Esophagus (tissue), 2 donors: ENCODE data around the gene FRA10AC1. TPM values are rescaled to one million over a fixed set of nuclear protein-coding genes. Genes with fewer than 3 reads are reported as not detected.

Source experiments
- polyA plus RNA-seq, 2 donors: library from polyadenylated mRNA; stranded (reverse); fragments of 200-250 nt; gene quantifications; one replicate each; pipeline ENCODE4 v1.2.3, GENCODE V29; 2013
- donor health status: healthy with polysubstance abuse.
- donor health status: Bipolar disorder and iron deficiency.

The FRA10AC1 gene
- polyA plus RNA-seq, 2 donors = 4.9 to 12.9 TPM

Other genes starting within 250 kb of the FRA10AC1 start
- gene MYOF, start 220.3 kb downstream of the FRA10AC1 start, polyA plus RNA-seq = 10 to 100 TPM; 30.2 to 32.1 TPM
- 10 to 100 TPM in 1 of 2 donors, 1 to 10 TPM in 1; 8.3 to 11.5 TPM for gene CEP55, start 206.0 kb downstream of the FRA10AC1 start, polyA plus RNA-seq
- under 1 TPM; 0.08 to 0.15 TPM for gene FFAR4, start 135.9 kb downstream of the FRA10AC1 start, polyA plus RNA-seq
- under 1 TPM; 0.14 to 0.47 TPM for gene RBP4, start 101.4 kb downstream of the FRA10AC1 start, polyA plus RNA-seq
- not detected for gene PDE6C, start 90.1 kb downstream of the FRA10AC1 start, polyA plus RNA-seq
- gene LGI1, start 55.3 kb upstream of the FRA10AC1 start, polyA plus RNA-seq = 1 to 10 TPM in 1 of 2 donors, under 1 TPM in 1; 0.88 to 1.0 TPM
- 1 to 10 TPM in 1 of 2 donors, under 1 TPM in 1; 0.73 to 1.4 TPM for gene SLC35G1, start 191.4 kb upstream of the FRA10AC1 start, polyA plus RNA-seq